HG03378 (cell line): ENCODE results near the gene MCEMP1.
"Not testable (repeated sequence)": the region's sequence is repeated elsewhere in the genome, so short reads cannot be mapped to it uniquely, and the experiment has no call there.

ENCODE experiments used
- ATAC-seq: cut with Tn5 transposase; IDR thresholded peaks from one replicate; pipeline ENCODE4 v1.9.1; 2021; ENCODE audit warnings: mild to moderate bottlenecking, moderate library complexity; ENCODE audit not compliant: unreplicated experiment

The MCEMP1 gene

GRCh38 chr19:7643629-7644549 is 33.0 kb upstream of the MCEMP1 start:
- ATAC-seq = not testable (repeated sequence)

- ATAC-seq = no peak
These were observed 32.4 kb upstream of the MCEMP1 start for GRCh38 chr19:7644550-7644877.

DNA sequence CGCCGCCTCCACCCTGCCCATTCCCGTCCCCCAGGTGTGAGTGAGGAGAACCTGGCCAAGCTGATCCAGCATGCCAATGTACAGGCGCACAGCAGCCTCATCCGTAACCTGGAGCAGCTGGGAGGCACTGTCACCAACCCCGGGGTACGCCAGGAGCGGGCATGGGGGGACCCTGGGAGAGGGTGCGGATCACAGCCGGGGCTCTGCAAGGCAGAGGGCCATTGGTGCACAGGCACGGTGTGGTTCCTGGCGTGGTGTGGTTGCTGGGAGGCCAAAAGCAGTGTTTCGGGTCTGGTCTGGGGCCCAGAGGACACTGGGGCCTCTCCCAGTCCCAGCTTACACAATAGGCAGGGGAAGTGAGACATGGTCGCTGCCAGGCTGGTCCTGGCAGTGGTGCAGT is 31.7 kb upstream of the MCEMP1 start:
- no peak for ATAC-seq

DNA sequence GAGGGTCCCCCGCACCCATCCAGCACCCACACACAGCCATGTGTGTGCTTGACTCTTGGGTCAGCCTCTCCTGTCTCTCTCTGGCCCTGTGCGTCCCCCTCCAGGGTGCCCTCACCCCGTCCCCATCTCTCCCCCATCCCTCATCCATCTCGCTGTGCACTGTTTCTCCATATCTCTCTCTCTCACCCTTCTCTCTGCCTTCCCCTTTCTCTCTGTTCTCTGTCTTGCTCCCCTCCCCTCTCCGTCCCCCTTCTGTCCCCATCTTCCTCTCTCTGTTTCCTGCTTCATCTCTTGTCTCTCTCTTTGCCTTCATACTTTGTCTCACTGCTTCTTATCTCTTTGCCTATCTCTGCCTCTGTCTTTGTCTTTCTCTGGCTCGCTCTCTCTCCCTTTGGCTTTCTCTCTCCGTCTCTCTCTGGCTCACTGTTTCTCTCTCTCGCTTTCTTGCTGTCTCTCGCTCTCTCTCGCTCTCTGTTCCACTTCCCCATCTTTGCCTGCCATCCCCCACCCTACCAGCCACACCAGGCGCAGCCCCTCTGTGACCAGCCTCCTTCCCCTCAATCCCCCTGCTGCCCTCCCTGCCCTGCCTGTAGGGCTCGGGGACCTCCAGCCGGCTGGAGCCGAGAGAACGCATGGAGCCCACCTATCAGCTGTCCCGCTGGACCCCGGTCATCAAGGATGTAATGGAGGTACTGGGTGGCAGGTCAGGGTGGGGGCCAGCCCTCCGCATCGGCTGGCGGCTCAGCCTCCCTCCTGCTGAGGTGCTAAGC is 31.0 kb upstream of the MCEMP1 start:
- ATAC-seq = no peak

- ATAC-seq = no peak
These were observed 30.5 kb upstream of the MCEMP1 start for GRCh38 chr19:7646426-7646700.

GRCh38 chr19:7647156-7647555 is 29.7 kb upstream of the MCEMP1 start:
- no peak for ATAC-seq

- no peak for ATAC-seq
These were observed 28.4 kb upstream of the MCEMP1 start for GRCh38 chr19:7648265-7649014.

GRCh38 chr19:7650148-7650547 is 26.7 kb upstream of the MCEMP1 start:
- no peak for ATAC-seq

- ATAC-seq = peak; percentile 46
These were observed 24.7 kb upstream of the MCEMP1 start for GRCh38 chr19:7652061-7652641.

DNA sequence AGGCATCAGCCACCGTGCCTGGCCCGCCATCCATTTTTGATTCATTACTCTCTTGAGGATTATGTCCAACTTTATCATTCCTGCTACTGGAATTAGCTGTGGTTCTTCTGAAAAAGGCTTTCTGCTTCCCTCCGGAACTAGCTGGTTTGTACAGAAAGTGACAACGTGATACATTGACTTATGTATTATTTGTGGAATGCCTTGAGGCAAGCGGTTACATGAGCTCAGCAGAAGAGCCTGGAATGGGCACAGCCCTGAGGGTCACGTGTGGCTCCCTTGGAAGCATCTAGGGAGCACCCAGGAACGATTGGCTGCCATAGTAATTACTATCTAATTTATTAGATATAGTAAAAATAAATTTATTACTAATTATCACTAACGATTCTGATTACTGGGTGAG is 22.5 kb upstream of the MCEMP1 start:
- ATAC-seq = no peak

GRCh38 chr19:7655581-7655980 is 21.3 kb upstream of the MCEMP1 start:
- no peak for ATAC-seq

GRCh38 chr19:7657131-7657751 is 19.6 kb upstream of the MCEMP1 start:
- ATAC-seq = no peak

GRCh38 chr19:7658219-7658686 is 18.6 kb upstream of the MCEMP1 start:
- ATAC-seq = no peak

DNA sequence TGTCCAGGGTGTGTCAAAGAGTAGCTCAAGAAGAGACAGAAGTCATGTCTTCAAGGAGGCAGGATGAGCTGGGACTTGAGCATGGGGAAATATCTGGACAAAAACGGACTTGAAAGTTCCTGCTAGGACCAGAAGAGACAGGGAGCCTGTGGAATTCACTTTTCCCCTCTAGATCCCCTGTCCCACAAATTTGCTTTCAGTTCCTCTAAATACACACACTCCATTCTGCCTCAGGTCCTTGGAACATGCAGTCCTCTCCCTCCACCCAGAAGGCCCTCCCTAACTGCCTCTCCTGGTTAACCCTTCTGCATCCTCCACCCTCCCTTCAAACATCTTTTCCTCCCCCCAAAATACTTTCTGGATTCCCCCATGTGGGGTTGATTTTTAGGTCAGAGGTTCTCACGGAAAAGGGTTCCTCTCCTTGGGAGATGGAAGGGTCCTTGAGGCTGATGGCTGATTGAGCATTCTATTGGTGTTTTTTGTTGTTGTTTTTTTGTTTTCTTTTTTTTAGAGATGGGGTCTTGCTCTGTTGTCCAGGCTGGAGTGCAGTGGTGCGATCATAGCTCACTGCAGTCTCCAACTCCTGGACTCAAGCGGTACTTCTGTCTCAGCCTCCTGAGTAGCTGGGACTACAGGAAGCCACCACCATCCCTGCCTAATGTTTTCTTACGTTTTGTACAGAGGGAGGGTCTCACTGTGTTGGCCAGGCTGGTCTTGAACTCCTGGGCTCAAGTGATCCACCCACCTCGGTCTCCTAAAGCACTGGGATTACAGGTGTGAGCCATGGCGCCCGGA is 14.9 kb upstream of the MCEMP1 start:
- ATAC-seq = no peak

- no peak for ATAC-seq
These were observed 14.2 kb upstream of the MCEMP1 start for GRCh38 chr19:7662657-7663056.

GRCh38 chr19:7663706-7664105 is 13.2 kb upstream of the MCEMP1 start:
- ATAC-seq = no peak

- ATAC-seq = no peak
These were observed 11.8 kb upstream of the MCEMP1 start for GRCh38 chr19:7665076-7665475.

- ATAC-seq = no peak
These were observed 8.0 kb upstream of the MCEMP1 start, which contains the start of gene RETN for GRCh38 chr19:7668842-7669241. TSS of gene RETN (plus strand) at chr19:7669049. CDS start at chr19:7669327, 278 bp downstream.

DNA sequence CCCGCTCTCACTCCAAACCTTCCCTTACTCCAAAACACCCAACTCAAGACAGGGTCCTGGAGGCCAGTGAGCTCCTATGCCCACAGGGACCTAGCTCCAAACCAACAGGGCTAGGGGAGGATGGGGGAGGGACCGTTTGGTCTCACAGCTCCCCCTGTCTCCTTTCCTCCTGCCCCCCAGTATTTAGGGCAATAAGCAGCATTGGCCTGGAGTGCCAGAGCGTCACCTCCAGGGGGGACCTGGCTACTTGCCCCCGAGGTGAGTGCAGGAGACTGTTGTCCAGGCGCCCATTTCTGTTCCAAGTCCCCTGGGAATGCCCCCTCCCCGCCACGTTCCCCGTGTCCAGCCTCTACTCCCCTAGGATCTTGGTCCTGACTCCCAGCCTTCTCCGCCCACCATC is 7.2 kb upstream of the MCEMP1 start:
- no peak for ATAC-seq
